Neural progenitor cell (in vitro differentiated cells): ENCODE results near the gene CENPX. TPM values are rescaled to one million over a fixed set of nuclear protein-coding genes. Genes with fewer than 3 reads are reported as not detected.

Source experiments
- DNase-seq: peaks from one replicate; pipeline ENCODE4 v3.0.0-alpha.2; 2016; ENCODE audit warnings: low spot score
- H2AFZ ChIP-seq: fragments of 200-600 bp; sonication (generic); replicated peaks from 2 replicates; pipeline ENCODE4 v1.6.1; 2016; ENCODE audit warnings: antibody characterized with exemption
- H3F3A ChIP-seq: fragments of 200-600 bp; sonication (generic); 2 replicates; pipeline ENCODE4 v1.6.1; 2016; ENCODE audit warnings: antibody characterized with exemption, low read depth
- H3K27ac ChIP-seq: fragments of 200-600 bp; sonication (generic); 2 replicates; pipeline ENCODE4 v1.5.1; 2016; ENCODE audit warnings: mild to moderate bottlenecking
- H3K27me3 ChIP-seq: fragments of 200-600 bp; sonication (generic); 2 replicates; pipeline ENCODE4 v1.6.1; 2016; ENCODE audit warnings: mild to moderate bottlenecking, moderate library complexity
- H3K36me3 ChIP-seq: fragments of 200-600 bp; sonication (generic); 2 replicates; pipeline ENCODE4 v1.5.1; 2016
- H3K4me1 ChIP-seq: fragments of 200-600 bp; sonication (generic); 2 replicates; pipeline ENCODE4 v1.6.1; 2016; ENCODE audit warnings: mixed run types
- H3K4me2 ChIP-seq: fragments of 200-600 bp; sonication (generic); 2 replicates; pipeline ENCODE4 v1.6.1; 2016
- H3K4me3 ChIP-seq: fragments of 200-600 bp; sonication (generic); 2 replicates; pipeline ENCODE4 v1.5.1; 2016
- H3K79me2 ChIP-seq: fragments of 200-600 bp; sonication (generic); 2 replicates; pipeline ENCODE4 v1.6.1; 2016; ENCODE audit warnings: low read depth
- H3K9ac ChIP-seq: fragments of 200-600 bp; sonication (generic); 2 replicates; pipeline ENCODE4 v1.6.1; 2016
- H3K9me3 ChIP-seq: fragments of 200-600 bp; sonication (generic); 2 replicates; pipeline ENCODE4 v1.5.1; 2016; ENCODE audit warnings: low read depth
- H4K20me1 ChIP-seq: fragments of 200-600 bp; sonication (generic); 2 replicates; pipeline ENCODE4 v1.6.1; 2016; ENCODE audit warnings: low read depth
- H3K27ac Mint-ChIP-seq: 3 replicates; pipeline ENCODE4 v1.8.0; 2021; ENCODE audit warnings: mixed read lengths
- H3K27me3 Mint-ChIP-seq: 2 replicates; pipeline ENCODE4 v1.8.0; 2022; ENCODE audit warnings: low read depth, mild to moderate bottlenecking, inconsistent platforms, moderate library complexity, mixed read lengths; ENCODE audit not compliant: insufficient read depth
- H3K36me3 Mint-ChIP-seq: 3 replicates; pipeline ENCODE4 v1.8.0; 2021; ENCODE audit warnings: mixed read lengths
- H3K4me1 Mint-ChIP-seq: 3 replicates; pipeline ENCODE4 v1.8.0; 2021; ENCODE audit warnings: mixed read lengths
- H3K4me3 Mint-ChIP-seq: 3 replicates; pipeline ENCODE4 v1.8.0; 2021; ENCODE audit warnings: mild to moderate bottlenecking, moderate library complexity, mixed read lengths
- H3K9me3 Mint-ChIP-seq: 3 replicates; pipeline ENCODE4 v1.8.0; 2020; ENCODE audit warnings: mixed read lengths
- EZH2 ChIP-seq: fragments of 200-600 bp; sonication (generic); IDR thresholded peaks from 2 replicates; pipeline ENCODE4 v1.6.1; 2017; ENCODE audit warnings: antibody characterized with exemption, mild to moderate bottlenecking, moderate library complexity
- EZH2phosphoT487 ChIP-seq: fragments of 200-600 bp; sonication (generic); IDR thresholded peaks from 2 replicates; pipeline ENCODE4 v1.6.1; 2017; ENCODE audit warnings: antibody characterized with exemption
- total RNA-seq: library from RNA; depleted of rRNA; stranded (reverse); fragments of >200 nt; gene quantifications from 2 replicates; pipeline ENCODE4 v1.2.3, GENCODE V29; 2015; ENCODE audit warnings: low replicate concordance
- TF ChIP-seq, protein P1 (sequence below): fragments of 200-600 bp; sonication (generic); IDR thresholded peaks from 2 replicates; pipeline ENCODE4 v1.5.1; 2017; ENCODE audit warnings: antibody characterized with exemption, mild to moderate bottlenecking

The CENPX gene
- total RNA-seq, 1 donor from 2014 or later: 53.0 TPM

DNA sequence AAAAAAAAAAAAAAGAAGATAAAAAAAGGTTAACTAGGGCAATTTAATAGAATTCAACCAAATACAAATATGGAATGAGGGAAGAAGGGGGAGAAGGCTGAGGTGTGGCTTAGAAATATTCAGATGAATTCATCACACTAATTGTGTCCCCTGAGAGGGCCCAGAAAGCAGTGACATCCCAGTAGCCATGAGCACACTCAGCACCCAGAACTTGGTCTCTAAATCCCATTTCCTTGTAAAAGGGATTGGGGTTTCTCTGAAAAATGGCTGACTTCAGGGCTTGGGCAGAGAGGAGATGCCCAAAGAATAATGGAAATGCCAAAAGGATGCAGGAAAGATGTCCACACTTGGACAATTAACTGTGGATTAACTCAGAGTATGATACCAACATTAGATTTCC, 49.2 kb downstream of the CENPX start:
- Histone ChIP-seq H3K4me2 (no peak overlapping the region), H3K4me1 (peaks cover 4% of the 10 kb centered on the region), H3F3A (peaks cover 4% of the 10 kb centered on the region), H3K79me2 (peaks cover 7% of the 10 kb centered on the region), H4K20me1 (no peaks in the 10 kb centered on the region), H3K36me3 (no peaks in the 10 kb centered on the region), H3K4me3 (no peak overlapping the region), H3K27ac (no peak overlapping the region), H2AFZ (no peak overlapping the region), H3K9me3 (peaks cover 3% of the 10 kb centered on the region), H3K27me3 (peaks cover 59% of the 10 kb centered on the region), H3K9ac (no peak overlapping the region)
- DNase-seq: no peak
- Mint-ChIP-seq H3K4me3 (no peak overlapping the region), H3K36me3 (no peaks in the 10 kb centered on the region), H3K27ac (no peak overlapping the region), H3K9me3 (peaks cover 22% of the 10 kb centered on the region), H3K27me3 (peaks cover 14% of the 10 kb centered on the region), H3K4me1 (peaks cover 19% of the 10 kb centered on the region)
- TF ChIP-seq, protein P1, sequence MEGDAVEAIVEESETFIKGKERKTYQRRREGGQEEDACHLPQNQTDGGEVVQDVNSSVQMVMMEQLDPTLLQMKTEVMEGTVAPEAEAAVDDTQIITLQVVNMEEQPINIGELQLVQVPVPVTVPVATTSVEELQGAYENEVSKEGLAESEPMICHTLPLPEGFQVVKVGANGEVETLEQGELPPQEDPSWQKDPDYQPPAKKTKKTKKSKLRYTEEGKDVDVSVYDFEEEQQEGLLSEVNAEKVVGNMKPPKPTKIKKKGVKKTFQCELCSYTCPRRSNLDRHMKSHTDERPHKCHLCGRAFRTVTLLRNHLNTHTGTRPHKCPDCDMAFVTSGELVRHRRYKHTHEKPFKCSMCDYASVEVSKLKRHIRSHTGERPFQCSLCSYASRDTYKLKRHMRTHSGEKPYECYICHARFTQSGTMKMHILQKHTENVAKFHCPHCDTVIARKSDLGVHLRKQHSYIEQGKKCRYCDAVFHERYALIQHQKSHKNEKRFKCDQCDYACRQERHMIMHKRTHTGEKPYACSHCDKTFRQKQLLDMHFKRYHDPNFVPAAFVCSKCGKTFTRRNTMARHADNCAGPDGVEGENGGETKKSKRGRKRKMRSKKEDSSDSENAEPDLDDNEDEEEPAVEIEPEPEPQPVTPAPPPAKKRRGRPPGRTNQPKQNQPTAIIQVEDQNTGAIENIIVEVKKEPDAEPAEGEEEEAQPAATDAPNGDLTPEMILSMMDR: no peak
- no peak for TF ChIP-seq EZH2
- no peak for TF ChIP-seq EZH2phosphoT487

DNA sequence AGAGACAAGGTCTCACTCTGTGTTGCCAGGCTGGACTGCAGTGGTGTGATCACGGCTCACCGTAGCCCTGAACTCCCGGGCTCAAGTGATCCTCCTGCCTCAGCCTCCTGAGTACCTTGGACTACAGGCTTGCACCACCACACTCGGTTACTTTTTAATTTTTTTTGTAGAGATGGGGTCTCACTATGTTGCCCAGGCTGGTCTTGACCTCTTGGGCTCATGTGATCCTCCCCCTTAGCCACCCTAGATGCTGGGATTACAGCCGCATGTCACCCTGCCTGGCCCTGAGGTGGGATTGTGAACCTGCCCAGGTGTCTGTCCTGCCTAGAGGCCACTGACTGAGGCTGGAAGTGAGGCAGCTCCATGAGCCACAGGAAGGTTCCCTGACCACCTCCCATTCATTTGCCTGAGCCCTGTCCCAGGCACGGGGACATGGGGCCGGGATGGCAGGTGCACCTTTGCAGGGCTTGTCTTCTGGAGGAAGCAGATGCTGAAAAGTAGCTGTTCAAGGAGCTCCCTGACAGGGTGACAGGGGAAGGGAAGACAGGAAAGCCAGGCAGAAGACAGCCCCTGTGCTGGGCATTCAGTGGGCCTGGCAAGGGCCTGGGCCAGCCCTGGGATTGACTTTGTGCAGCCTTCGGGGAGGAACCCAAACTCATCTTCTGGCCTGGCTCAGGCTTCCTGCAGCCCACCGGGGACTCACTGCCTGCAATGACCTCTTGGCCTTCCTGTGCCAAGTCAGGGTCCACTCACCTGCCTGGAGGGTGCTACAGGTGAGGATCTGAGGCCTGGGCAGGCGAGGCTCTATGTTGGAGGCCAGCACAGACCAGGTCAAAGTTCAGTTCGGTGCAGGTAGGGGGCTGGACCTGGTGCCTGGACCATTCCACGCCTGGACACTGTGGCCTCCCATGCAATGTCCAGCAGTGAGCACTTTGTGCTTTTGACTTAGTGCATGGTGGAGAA, 53.5 kb downstream of the CENPX start:
- peaks cover 23% of the 10 kb centered on the region for H3K27me3 Mint-ChIP-seq
- H3K27me3 ChIP-seq: peaks cover 71% of the 10 kb centered on the region
- peaks cover 3% of the 10 kb centered on the region for H3K9me3 ChIP-seq
- no peaks in the 10 kb centered on the region for H3K36me3 Mint-ChIP-seq
- H3K79me2 ChIP-seq: no peaks in the 10 kb centered on the region
- no peak for DNase-seq
- peaks cover 22% of the 10 kb centered on the region for H3K4me1 ChIP-seq
- H3F3A ChIP-seq: peaks cover 19% of the 10 kb centered on the region
- H2AFZ ChIP-seq: no peak overlapping the region
- H3K4me2 ChIP-seq: no peak overlapping the region
- H3K4me3 ChIP-seq: no peak overlapping the region
- H3K4me1 Mint-ChIP-seq: peaks cover 34% of the 10 kb centered on the region
- no peak overlapping the region for H3K9ac ChIP-seq
- H3K27ac Mint-ChIP-seq: peak overlapping the region; percentile 29
- TF ChIP-seq EZH2 (no peak), EZH2phosphoT487 (no peak)
- TF ChIP-seq, protein P1: no peak
- H3K27ac ChIP-seq: no peak overlapping the region
- peak overlapping the region; percentile 18 for H3K4me3 Mint-ChIP-seq
- H3K36me3 ChIP-seq: no peaks in the 10 kb centered on the region
- H3K9me3 Mint-ChIP-seq: peaks cover 10% of the 10 kb centered on the region
- H4K20me1 ChIP-seq: no peaks in the 10 kb centered on the region

Other genes starting within 250 kb of the CENPX start
- gene GCGR, start 218.7 kb downstream of the CENPX start, total RNA-seq: not detected in 2 replicates
- 45.6 and 110 TPM in 2 replicates for gene MCRIP1, start 189.6 kb downstream of the CENPX start, total RNA-seq
- 0.12 TPM in 1 of 2 replicates, not detected in the other for gene PPP1R27, start 187.8 kb downstream of the CENPX start, total RNA-seq
- gene P4HB, start 162.3 kb downstream of the CENPX start, total RNA-seq: 203 and 344 TPM in 2 replicates
- 25.1 and 47.9 TPM in 2 replicates for gene ARHGDIA, start 151.5 kb downstream of the CENPX start, total RNA-seq
- 140 and 156 TPM in 2 replicates for gene ALYREF, start 131.3 kb downstream of the CENPX start, total RNA-seq
- gene ANAPC11, start 131.2 kb downstream of the CENPX start, total RNA-seq: 100 and 220 TPM in 2 replicates
- gene NPB, start 120.6 kb downstream of the CENPX start, total RNA-seq: 2.8 TPM in 1 of 2 replicates, not detected in the other
- 6.8 and 17.0 TPM in 2 replicates for gene PCYT2, start 111.5 kb downstream of the CENPX start, total RNA-seq
- 5.1 and 15.2 TPM in 2 replicates for gene SIRT7, start 104.7 kb downstream of the CENPX start, total RNA-seq
- 8.1 and 12.9 TPM in 2 replicates for gene MAFG, start 95.1 kb downstream of the CENPX start, total RNA-seq
- gene PYCR1, start 85.6 kb downstream of the CENPX start, total RNA-seq: 32.6 and 72.2 TPM in 2 replicates
- gene MYADML2, start 75.6 kb downstream of the CENPX start, total RNA-seq: 0.11 TPM in 1 of 2 replicates, not detected in the other
- gene NOTUM, start 61.7 kb downstream of the CENPX start, total RNA-seq: 0.25 TPM in 1 of 2 replicates, not detected in the other
- gene ASPSCR1, start 45.2 kb downstream of the CENPX start, total RNA-seq: 13.1 and 40.9 TPM in 2 replicates
- gene LRRC45, start 427 bp upstream of the CENPX start, total RNA-seq: 15.4 and 46.7 TPM in 2 replicates
- gene RAC3, start 8.8 kb upstream of the CENPX start, total RNA-seq: 31.6 and 81.2 TPM in 2 replicates
- 36.5 and 64.9 TPM in 2 replicates for gene DCXR, start 14.8 kb upstream of the CENPX start, total RNA-seq
- 13.6 and 41.0 TPM in 2 replicates for gene RFNG, start 28.9 kb upstream of the CENPX start, total RNA-seq
- 86.6 and 174 TPM in 2 replicates for gene GPS1, start 29.0 kb upstream of the CENPX start, total RNA-seq
- gene DUS1L, start 42.9 kb upstream of the CENPX start, total RNA-seq: 54.5 and 76.6 TPM in 2 replicates
- gene FASN, start 75.4 kb upstream of the CENPX start, total RNA-seq: 77.9 and 266 TPM in 2 replicates
- 15.0 and 29.8 TPM in 2 replicates for gene CCDC57, start 190.0 kb upstream of the CENPX start, total RNA-seq
- gene SLC16A3, start 206.2 kb upstream of the CENPX start, total RNA-seq: 21.0 and 82.9 TPM in 2 replicates